Smooth muscle cell (in vitro differentiated cells): ENCODE measurements around the gene RHOD. TPM values are rescaled to one million over a fixed set of nuclear protein-coding genes. Genes with fewer than 3 reads are reported as not detected.

Experiments
- DNase-seq: peaks from one replicate; lab custom pipeline; 2025; ENCODE audit not compliant: unreplicated experiment; lab: John Stamatoyannopoulos, UW
- H2AFZ ChIP-seq: fragments of 200-600 bp; sonication (generic); 2 replicates; pipeline ENCODE4 v1.6.0; 2016; ENCODE audit warnings: antibody characterized with exemption, low read depth, mild to moderate bottlenecking
- H3F3A ChIP-seq: fragments of 200-600 bp; sonication (generic); 2 replicates; pipeline ENCODE4 v1.6.0; 2017; ENCODE audit warnings: antibody characterized with exemption, low read depth
- H3K27ac ChIP-seq: fragments of 200-600 bp; sonication (generic); 2 replicates; pipeline ENCODE4 v1.5.1; 2016; ENCODE audit warnings: low read depth, mild to moderate bottlenecking
- H3K27me3 ChIP-seq: fragments of 200-600 bp; sonication (generic); 2 replicates; pipeline ENCODE4 v1.6.1; 2016; ENCODE audit warnings: low read depth, mild to moderate bottlenecking
- H3K36me3 ChIP-seq: fragments of 200-600 bp; sonication (generic); 2 replicates; pipeline ENCODE4 v1.5.1; 2016; ENCODE audit warnings: low read depth
- H3K4me1 ChIP-seq: fragments of 200-600 bp; sonication (generic); 2 replicates; pipeline ENCODE4 v1.5.1; 2016; ENCODE audit warnings: low read depth
- H3K4me2 ChIP-seq: fragments of 200-600 bp; sonication (generic); 2 replicates; pipeline ENCODE4 v1.6.0; 2016; ENCODE audit warnings: mild to moderate bottlenecking
- H3K4me3 ChIP-seq: fragments of 200-600 bp; sonication (generic); 2 replicates; pipeline ENCODE4 v1.5.1; 2016; ENCODE audit warnings: mild to moderate bottlenecking
- H3K79me2 ChIP-seq: fragments of 200-600 bp; sonication (generic); 2 replicates; pipeline ENCODE4 v1.6.0; 2016; ENCODE audit warnings: low read depth, mild to moderate bottlenecking
- H3K9ac ChIP-seq: fragments of 200-600 bp; sonication (generic); 2 replicates; pipeline ENCODE4 v1.6.0; 2016; ENCODE audit warnings: low read depth
- H3K9me3 ChIP-seq: fragments of 200-600 bp; sonication (generic); replicated peaks from 2 replicates; pipeline ENCODE4 v1.5.1; 2016; ENCODE audit warnings: low read depth
- H4K20me1 ChIP-seq: fragments of 200-600 bp; sonication (generic); 2 replicates; pipeline ENCODE4 v1.6.0; 2016; ENCODE audit warnings: low read depth
- WGBS: methylation state at CpG from one replicate; pipeline ENCODE4 v1.1.7; 2016; ENCODE audit warnings: low lambda C conversion rate; 5-methylcytosine and 5-hydroxymethylcytosine counted together
- microRNA-seq: library from miRNA; unstranded; fragments of <30 nt; microRNA quantifications from one replicate; pipeline ENCODE4, GENCODE V29; 2016; ENCODE audit warnings: borderline number of aligned reads
- polyA plus RNA-seq: library from polyadenylated mRNA; unstranded; fragments of >200 nt; fragmentation: Nextera tagmentation; extraction: Ambion mirVana; gene quantifications from 2 replicates; pipeline ENCODE4 v1.2.1, GENCODE V29; 2016
- total RNA-seq: library from RNA; depleted of rRNA; stranded (reverse); fragments of >200 nt; gene quantifications from 2 replicates; pipeline ENCODE4 v1.2.3, GENCODE V29; 2014
- TF ChIP-seq, protein P1 (sequence below): fragments of 200-600 bp; sonication (generic); IDR thresholded peaks from 2 replicates; pipeline ENCODE4 v1.5.1; 2017; ENCODE audit warnings: borderline replicate concordance, mild to moderate bottlenecking, antibody characterized with exemption; ENCODE audit not compliant: insufficient read depth, poor library complexity, severe bottlenecking

RHOD gene
- total and polyA plus RNA-seq, 2 experiments from 2014 or later: 28.4 to 38.9 TPM

DNA sequence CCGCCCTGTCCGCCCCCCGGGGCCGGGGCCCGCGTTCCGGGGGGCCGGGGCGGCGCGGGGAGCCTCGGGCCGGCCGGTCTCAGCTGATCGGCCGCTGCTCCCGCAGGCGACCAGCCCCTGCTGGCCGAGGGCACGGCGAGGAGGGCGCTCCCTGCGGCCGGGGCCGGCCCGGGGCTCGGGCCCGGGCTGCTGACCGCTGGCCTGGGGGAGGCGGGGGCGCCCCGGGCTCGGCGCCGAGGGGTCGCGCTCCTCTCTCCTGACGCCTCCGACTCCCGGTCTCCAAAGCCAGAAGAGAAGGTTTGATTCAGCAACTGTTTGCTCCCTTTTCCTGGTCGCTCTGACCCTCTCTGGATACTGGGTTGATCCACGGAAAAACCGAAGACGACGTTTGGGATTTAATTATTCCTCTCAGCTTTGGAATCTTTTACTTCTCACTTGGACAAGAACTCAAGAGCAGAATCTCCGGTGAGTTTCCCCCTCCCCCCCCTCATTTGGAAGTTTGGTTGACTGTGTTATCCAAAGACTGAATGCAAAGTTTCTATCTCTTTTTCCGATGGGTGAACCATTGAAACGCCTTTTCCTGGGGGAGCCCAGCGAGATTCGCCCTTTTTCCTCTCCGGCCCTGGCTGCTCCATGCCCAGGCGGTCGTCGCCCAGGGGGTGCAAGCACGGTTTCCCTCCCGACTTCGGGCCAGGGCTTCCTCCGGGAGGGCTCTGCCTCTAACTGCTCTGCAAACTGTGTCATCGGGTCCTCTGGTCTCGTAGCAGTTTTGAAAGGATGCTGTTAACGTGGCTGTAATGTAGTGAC lies 63.1 kb downstream of the RHOD start:
- Histone ChIP-seq H3K36me3 (no peaks in the 10 kb centered on the region), H3K9me3 (no peaks in the 10 kb centered on the region), H3K27me3 (no peaks in the 10 kb centered on the region), H3K4me3 (peak overlapping the region; percentile 78), H3K4me1 (peaks cover 25% of the 10 kb centered on the region), H3F3A (peaks cover 21% of the 10 kb centered on the region), H3K4me2 (peak overlapping the region; percentile 97), H3K27ac (peak overlapping the region; percentile 93), H2AFZ (peak overlapping the region; percentile 10), H4K20me1 (peaks cover 51% of the 10 kb centered on the region), H3K79me2 (peaks cover 52% of the 10 kb centered on the region), H3K9ac (peak overlapping the region; percentile 97)
- DNase-seq: no peak
- TF ChIP-seq, protein P1, sequence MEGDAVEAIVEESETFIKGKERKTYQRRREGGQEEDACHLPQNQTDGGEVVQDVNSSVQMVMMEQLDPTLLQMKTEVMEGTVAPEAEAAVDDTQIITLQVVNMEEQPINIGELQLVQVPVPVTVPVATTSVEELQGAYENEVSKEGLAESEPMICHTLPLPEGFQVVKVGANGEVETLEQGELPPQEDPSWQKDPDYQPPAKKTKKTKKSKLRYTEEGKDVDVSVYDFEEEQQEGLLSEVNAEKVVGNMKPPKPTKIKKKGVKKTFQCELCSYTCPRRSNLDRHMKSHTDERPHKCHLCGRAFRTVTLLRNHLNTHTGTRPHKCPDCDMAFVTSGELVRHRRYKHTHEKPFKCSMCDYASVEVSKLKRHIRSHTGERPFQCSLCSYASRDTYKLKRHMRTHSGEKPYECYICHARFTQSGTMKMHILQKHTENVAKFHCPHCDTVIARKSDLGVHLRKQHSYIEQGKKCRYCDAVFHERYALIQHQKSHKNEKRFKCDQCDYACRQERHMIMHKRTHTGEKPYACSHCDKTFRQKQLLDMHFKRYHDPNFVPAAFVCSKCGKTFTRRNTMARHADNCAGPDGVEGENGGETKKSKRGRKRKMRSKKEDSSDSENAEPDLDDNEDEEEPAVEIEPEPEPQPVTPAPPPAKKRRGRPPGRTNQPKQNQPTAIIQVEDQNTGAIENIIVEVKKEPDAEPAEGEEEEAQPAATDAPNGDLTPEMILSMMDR: peak; percentile 2
- under 1% methylated on average over 22 of the region's 61 CpGs for WGBS

DNA sequence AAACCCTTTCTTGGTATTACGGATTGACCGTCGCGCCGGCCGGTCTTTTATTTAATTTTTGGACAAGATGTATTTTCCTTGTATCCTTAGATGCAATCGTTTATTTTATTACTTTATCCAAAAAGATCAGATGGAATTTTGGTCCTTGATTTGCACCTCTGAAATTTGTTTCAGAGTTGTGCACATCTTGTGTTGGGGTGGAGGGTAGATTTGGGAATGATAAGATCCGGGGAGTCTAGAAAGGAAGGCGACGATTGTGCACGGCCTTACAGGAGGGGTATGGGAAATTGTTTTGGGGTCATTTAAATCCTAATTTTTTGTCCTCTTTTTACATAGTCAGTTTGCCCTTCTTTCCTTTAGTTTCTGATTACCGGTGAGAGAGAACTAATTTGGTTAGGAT lies 63.8 kb downstream of the RHOD start:
- H3K9me3 ChIP-seq: no peaks in the 10 kb centered on the region
- peaks cover 25% of the 10 kb centered on the region for H3K4me1 ChIP-seq
- H3K4me3 ChIP-seq: peak overlapping the region; percentile 78
- peak overlapping the region; percentile 76 for H3K27ac ChIP-seq
- H2AFZ ChIP-seq: no peak overlapping the region
- peaks cover 58% of the 10 kb centered on the region for H4K20me1 ChIP-seq
- peaks cover 59% of the 10 kb centered on the region for H3K79me2 ChIP-seq
- peaks cover 21% of the 10 kb centered on the region for H3F3A ChIP-seq
- H3K36me3 ChIP-seq: no peaks in the 10 kb centered on the region
- H3K9ac ChIP-seq: peak overlapping the region; percentile 85
- DNase-seq: no peak
- H3K27me3 ChIP-seq: no peaks in the 10 kb centered on the region
- WGBS: 2% methylated on average over 12 of the region's 12 CpGs
- peak overlapping the region; percentile 97 for H3K4me2 ChIP-seq
- TF ChIP-seq, protein P1: no peak

DNA sequence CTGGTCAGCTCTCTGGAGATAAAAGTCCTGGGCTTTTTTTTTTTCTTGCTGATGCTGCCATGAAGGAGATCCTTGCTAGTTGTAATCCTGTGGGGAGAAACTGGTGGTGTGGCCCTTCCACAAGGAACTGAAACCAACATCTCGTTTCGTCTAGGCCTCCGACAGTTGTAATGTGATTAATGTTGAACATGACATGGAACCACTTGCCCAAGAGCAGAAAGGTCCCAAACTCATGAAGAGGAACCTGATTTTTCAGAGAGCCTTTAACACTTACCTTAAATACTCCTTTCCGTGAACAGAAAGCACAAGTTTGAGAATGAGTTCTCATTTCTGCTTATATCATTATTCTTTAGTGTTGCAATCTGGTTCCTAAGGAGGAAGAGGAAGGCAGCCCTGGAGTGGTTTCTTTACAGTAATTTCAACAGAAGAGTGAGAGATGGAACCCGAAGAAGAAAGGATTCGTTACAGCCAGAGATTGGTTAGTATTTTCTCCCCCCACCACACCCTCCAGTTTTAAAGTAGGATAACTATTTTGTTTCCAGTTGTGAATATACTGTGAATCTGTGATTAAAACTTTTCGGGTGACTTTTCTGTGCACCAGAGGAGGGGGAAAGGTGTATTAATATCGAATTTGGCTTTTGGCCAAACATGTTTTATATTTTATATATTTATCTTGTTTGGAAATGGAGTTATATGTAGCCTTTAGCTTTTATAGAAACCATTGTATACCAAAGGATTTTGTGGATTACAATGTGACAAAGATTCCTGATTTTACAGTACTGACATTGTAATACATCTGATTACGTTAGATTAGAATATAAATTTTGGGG lies 64.4 kb downstream of the RHOD start:
- H2AFZ ChIP-seq: no peak overlapping the region
- H3K9ac ChIP-seq: peak overlapping the region; percentile 85
- H3K4me1 ChIP-seq: peaks cover 25% of the 10 kb centered on the region
- TF ChIP-seq, protein P1: no peak
- peak overlapping the region; percentile 97 for H3K4me2 ChIP-seq
- H3F3A ChIP-seq: peaks cover 21% of the 10 kb centered on the region
- no peak for DNase-seq
- H3K79me2 ChIP-seq: peaks cover 65% of the 10 kb centered on the region
- H3K27ac ChIP-seq: peak overlapping the region; percentile 76
- peaks cover 64% of the 10 kb centered on the region for H4K20me1 ChIP-seq
- H3K4me3 ChIP-seq: peak overlapping the region; percentile 78
- no peaks in the 10 kb centered on the region for H3K27me3 ChIP-seq
- WGBS: 24% methylated on average over 9 of the region's 9 CpGs
- no peaks in the 10 kb centered on the region for H3K36me3 ChIP-seq
- H3K9me3 ChIP-seq: no peaks in the 10 kb centered on the region

Small RNAs within 50 kb of the gene (microRNA-seq; reads per million reads assigned to microRNA genes)
- gene MIR6860: not detected

Other genes with a start within 250 kb of the RHOD start
- 12.1 and 25.2 TPM in 2 replicates for gene RCE1, start 213.4 kb upstream of the RHOD start, total RNA-seq
- 33.5 and 34.1 TPM in 2 replicates for gene RCE1, start 213.4 kb upstream of the RHOD start, polyA plus RNA-seq
- 14.7 and 15.2 TPM in 2 replicates for gene LRFN4, start 199.8 kb upstream of the RHOD start, total RNA-seq
- gene LRFN4, start 199.8 kb upstream of the RHOD start, polyA plus RNA-seq: 37.6 and 43.0 TPM in 2 replicates
- gene PC, start 98.5 kb upstream of the RHOD start, total RNA-seq: 11.8 TPM in 2 replicates
- 21.8 and 36.1 TPM in 2 replicates for gene PC, start 98.5 kb upstream of the RHOD start, polyA plus RNA-seq
- not detected in 2 replicates for gene C11orf86, start 81.5 kb upstream of the RHOD start, total RNA-seq
- not detected in 2 replicates for gene C11orf86, start 81.5 kb upstream of the RHOD start, polyA plus RNA-seq
- gene SYT12, start 33.7 kb upstream of the RHOD start, total RNA-seq: 0.67 and 2.1 TPM in 2 replicates
- gene SYT12, start 33.7 kb upstream of the RHOD start, polyA plus RNA-seq: 3.4 and 4.9 TPM in 2 replicates
- 42.0 and 44.9 TPM in 2 replicates for gene KDM2A, start 62.4 kb downstream of the RHOD start, total RNA-seq
- 18.9 and 21.6 TPM in 2 replicates for gene KDM2A, start 62.4 kb downstream of the RHOD start, polyA plus RNA-seq
- gene GRK2, start 209.6 kb downstream of the RHOD start, total RNA-seq: 18.5 and 22.2 TPM in 2 replicates
- 38.9 and 42.5 TPM in 2 replicates for gene GRK2, start 209.6 kb downstream of the RHOD start, polyA plus RNA-seq
- gene ANKRD13D, start 232.5 kb downstream of the RHOD start, total RNA-seq: 29.3 and 34.7 TPM in 2 replicates
- gene ANKRD13D, start 232.5 kb downstream of the RHOD start, polyA plus RNA-seq: 52.0 and 63.2 TPM in 2 replicates
- gene SSH3, start 246.7 kb downstream of the RHOD start, total RNA-seq: 14.9 and 23.9 TPM in 2 replicates
- 29.3 and 47.5 TPM in 2 replicates for gene SSH3, start 246.7 kb downstream of the RHOD start, polyA plus RNA-seq